SK-N-SH (cell line): ENCODE results near the gene DOC2A. TPM values are rescaled to one million over a fixed set of nuclear protein-coding genes. Genes with fewer than 3 reads are reported as not detected.
"Not testable (repeated sequence)": the region's sequence is repeated elsewhere in the genome, so short reads cannot be mapped to it uniquely, and the experiment has no call there.

Experiments used
- CTCF ChIA-PET: fragments of 300-600, 350-600 bp; formaldehyde crosslinking; extraction: SDS; loops from one replicate; lab custom pipeline; 2021; lab: Yijun Ruan, JAX
- POLR2A ChIA-PET: fragments of 350-600 bp; sonication (Branson Sonifier 250); formaldehyde crosslinking; extraction: SDS; loops from one replicate; lab custom pipeline; 2020; ENCODE audit warnings: antibody characterized with exemption, inconsistent platforms; lab: Yijun Ruan, JAX
- DNase-seq: peaks from one replicate; pipeline ENCODE4 v3.0.0; 2012
- H2AFZ ChIP-seq: fragments of 200-600 bp; sonication (generic); 2 replicates; pipeline ENCODE4 v1.8.1; 2016; ENCODE audit warnings: antibody characterized with exemption, mild to moderate bottlenecking, low read depth
- H3F3A ChIP-seq: fragments of 200-600 bp; sonication (generic); replicated peaks from 2 replicates; pipeline ENCODE3; 2016; ENCODE audit warnings: antibody characterized with exemption, mild to moderate bottlenecking; ENCODE audit not compliant: insufficient read depth
- H3K27ac ChIP-seq, 2 experiments: fragments of 200-500 bp in 1 of 2; fragments of 200-600 bp in 1 of 2; sonication (Bioruptor generic) in 1 of 2; sonication (generic), shearing (Covaris generic) in 1 of 2; 2 replicates each; pipeline versions ENCODE4 v1.5.1 to v1.6.1; 2014 to 2016; ENCODE audit warnings: low read depth in 2 of 2, inconsistent platforms in 1 of 2, low read length in 1 of 2, mild to moderate bottlenecking in 1 of 2, mixed read lengths in 1 of 2
- H3K27me3 ChIP-seq: fragments of 200-600 bp; sonication (generic), shearing (Covaris generic); 2 replicates; pipeline ENCODE4 v1.6.1; 2016; ENCODE audit warnings: mixed run types; ENCODE audit not compliant: insufficient read depth
- H3K36me3 ChIP-seq, 2 experiments: fragments of 200-500 bp in 1 of 2; fragments of 200-600 bp in 1 of 2; sonication (Bioruptor generic) in 1 of 2; sonication (generic) in 1 of 2; replicated peaks in 1 of 2; 2 replicates each; pipeline versions ENCODE3 to v1.5.1; 2014 to 2016; ENCODE audit warnings: low read length in 1 of 2, mild to moderate bottlenecking in 1 of 2; ENCODE audit not compliant: insufficient read depth in 2 of 2, control insufficient read depth in 1 of 2
- H3K4me1 ChIP-seq, 2 experiments: fragments of 200-500 bp in 1 of 2; fragments of 200-600 bp in 1 of 2; sonication (Bioruptor generic) in 1 of 2; sonication (generic), shearing (Covaris generic) in 1 of 2; 2 replicates each; pipeline versions ENCODE4 v1.5.1 to v1.6.1; 2014 to 2016; ENCODE audit warnings: low read depth in 1 of 2, low read length in 1 of 2, mixed run types in 1 of 2; ENCODE audit not compliant: insufficient read depth in 2 of 2, control insufficient read depth in 1 of 2
- H3K4me2 ChIP-seq: fragments of 200-600 bp; sonication (generic), shearing (Covaris generic); 2 replicates; pipeline ENCODE4 v1.6.1; 2017; ENCODE audit warnings: mixed run types
- H3K4me3 ChIP-seq, 2 experiments: fragments of 200-500 bp in 1 of 2; fragments of 200-600 bp in 1 of 2; sonication (Bioruptor generic) in 1 of 2; sonication (generic), shearing (Covaris generic) in 1 of 2; 2 replicates each; pipeline versions ENCODE4 v1.5.1 to v1.8.1; 2014 to 2016; ENCODE audit warnings: low read depth in 2 of 2, inconsistent platforms in 1 of 2, low read length in 1 of 2, mild to moderate bottlenecking in 1 of 2, mixed read lengths in 1 of 2, moderate library complexity in 1 of 2
- H3K79me2 ChIP-seq: fragments of 200-600 bp; sonication (generic); 2 replicates; pipeline ENCODE4 v1.8.1; 2017; ENCODE audit warnings: mild to moderate bottlenecking; ENCODE audit not compliant: insufficient read depth
- H3K9ac ChIP-seq: fragments of 200-600 bp; sonication (generic); 2 replicates; pipeline ENCODE4 v1.6.1; 2017; ENCODE audit warnings: mixed run types
- H3K9me2 ChIP-seq: fragments of 200-600 bp; sonication (generic); 2 replicates; pipeline ENCODE4 v1.6.1; 2017; ENCODE audit warnings: mixed run types
- H3K9me3 ChIP-seq: fragments of 200-600 bp; sonication (generic); 2 replicates; pipeline ENCODE4 v1.6.1; 2017; ENCODE audit warnings: mixed run types, mild to moderate bottlenecking, moderate library complexity
- H4K20me1 ChIP-seq: fragments of 200-600 bp; sonication (generic); 2 replicates; pipeline ENCODE4 v1.6.1; 2017; ENCODE audit warnings: mild to moderate bottlenecking, mixed run types; ENCODE audit not compliant: insufficient read depth
- CTCF ChIP-seq: fragments of 200-600 bp; sonication (generic); IDR thresholded peaks from 2 replicates; pipeline ENCODE4 v1.6.1; 2017; ENCODE audit warnings: antibody characterized with exemption, mild to moderate bottlenecking, moderate library complexity
- FOSL2 ChIP-seq: IDR thresholded peaks from 2 replicates; pipeline ENCODE4 v1.4.0; 2012; ENCODE audit warnings: low read depth, mild to moderate bottlenecking, moderate library complexity, borderline replicate concordance
- MEF2A ChIP-seq: IDR thresholded peaks from 2 replicates; pipeline ENCODE4 v1.4.0; 2012; ENCODE audit warnings: low read depth, borderline replicate concordance
- NRF1 ChIP-seq: IDR thresholded peaks from 2 replicates; pipeline ENCODE4 v1.6.1; 2012; ENCODE audit warnings: low read depth, mild to moderate bottlenecking, low read length
- RAD21 ChIP-seq: IDR thresholded peaks from 2 replicates; pipeline ENCODE4 v1.6.1; 2012; ENCODE audit warnings: mild to moderate bottlenecking, low read length
- REST ChIP-seq: IDR thresholded peaks from 2 replicates; pipeline ENCODE4 v1.6.1; 2012; ENCODE audit warnings: mild to moderate bottlenecking, low read depth, low read length, moderate library complexity
- SIN3A ChIP-seq: IDR thresholded peaks from 2 replicates; pipeline ENCODE4 v1.6.1; 2012; ENCODE audit warnings: low read depth, mild to moderate bottlenecking, low read length, moderate library complexity, borderline replicate concordance
- SMC3 ChIP-seq: IDR thresholded peaks from 2 replicates; pipeline ENCODE4 v1.6.1; 2012; ENCODE audit warnings: low read depth, low read length, improper control_type of control experiment
- YY1 ChIP-seq: IDR thresholded peaks from 2 replicates; pipeline ENCODE4 v1.4.0; 2012; ENCODE audit warnings: low read depth, mild to moderate bottlenecking
- ZBTB33 ChIP-seq: IDR thresholded peaks from 2 replicates; pipeline ENCODE4 v1.4.0; 2012; ENCODE audit warnings: low read depth, borderline replicate concordance
- WGBS: methylation state at CpG from one replicate; pipeline ENCODE4 v1.1.6; 2017; ENCODE audit warnings: low lambda C conversion rate; 5-methylcytosine and 5-hydroxymethylcytosine counted together
- polyA plus RNA-seq, 3 experiments: library from polyadenylated mRNA; depleted of rRNA; stranded (reverse); fragments of >200 nt; gene quantifications; 2 replicates each; pipeline ENCODE4 v1.2.3, GENCODE V29; 2012

DOC2A gene
- polyA plus RNA-seq, 1 of the 3 experiments (the other 2 are of a cell fraction), result 10.4 TPM

- TF ChIP-seq ZBTB33, result no peak
- TF ChIP-seq, all 33 proteins: peak for 0
Observed at GRCh38 chr16:30046178-30046577, 35.4 kb upstream of the DOC2A start (continued).

GRCh38 chr16:30041841-30042240, 31.0 kb upstream of the DOC2A start:
- ChIA-PET CTCF (interaction anchor here (0.7 to 4.0 kb wide), 12 partner anchors 8 to 71 kb away, joined by 3 to 30 read pairs (median 4); partner anchors contain the start of genes TBX6 and TLCD3B), POLR2A (interaction anchor here (1.3 kb wide), 1 partner anchor 11 kb away, joined by 5 read pairs; a partner anchor contains a TSS)
- no peak overlapping the region for H3K27ac ChIP-seq
- H3K4me2 ChIP-seq, result no peak overlapping the region
- 22% methylated on average over 5 of the region's 5 CpGs for WGBS
- H3K9ac ChIP-seq, result no peak overlapping the region
- no peaks in the 10 kb centered on the region for H3K4me1 ChIP-seq
- H3K27me3 ChIP-seq, result no peaks in the 10 kb centered on the region
- H3K9me3 ChIP-seq, result no peaks in the 10 kb centered on the region
- H2AFZ ChIP-seq, result no peak overlapping the region
- TF ChIP-seq SIN3A, result no peak
- TF ChIP-seq FOSL2, result no peak
- TF ChIP-seq CTCF, result peak; percentile 69
- TF ChIP-seq REST, result no peak
- peak; percentile 71 for TF ChIP-seq RAD21
- TF ChIP-seq NRF1, result no peak
- TF ChIP-seq SMC3, result 0 out of 2 replicates have a peak, but pooled peaks have one; percentile 8
- no peak for TF ChIP-seq MEF2A
- no peak for TF ChIP-seq YY1
- H3K79me2 ChIP-seq, result no peaks in the 10 kb centered on the region
- no peaks in the 10 kb centered on the region for H3K36me3 ChIP-seq
- no peaks in the 10 kb centered on the region for H3F3A ChIP-seq
- H3K4me3 ChIP-seq, result no peak overlapping the region
- DNase-seq, result no peak
- no peaks in the 10 kb centered on the region for H4K20me1 ChIP-seq
- no peaks in the 10 kb centered on the region for H3K9me2 ChIP-seq

GRCh38 chr16:30040690-30041089, 29.9 kb upstream of the DOC2A start:
- WGBS, result 52% methylated on average over 5 of the region's 5 CpGs

More at GRCh38 chr16:30040690-30041089, 29.9 kb upstream of the DOC2A start:
- CTCF ChIA-PET, result interaction anchor here (0.8 to 4.0 kb wide), 4 partner anchors 9 to 52 kb away, joined by 3 to 30 read pairs (median 14); partner anchors contain the start of genes TBX6 and TLCD3B
- H3K4me3 ChIP-seq, H3K9ac ChIP-seq, H3K36me3 ChIP-seq, H3K27me3 ChIP-seq, H3K79me2 ChIP-seq, H2AFZ ChIP-seq, H3K9me2 ChIP-seq, H4K20me1 ChIP-seq, H3K9me3 ChIP-seq, H3K4me1 ChIP-seq, H3K27ac ChIP-seq, H3F3A ChIP-seq, DNase-seq, H3K4me2 ChIP-seq, POLR2A ChIA-PET: not testable (repeated sequence)
